ENCODE results near the gene THUMPD2.

- TF ChIP-seq, protein P1, sequence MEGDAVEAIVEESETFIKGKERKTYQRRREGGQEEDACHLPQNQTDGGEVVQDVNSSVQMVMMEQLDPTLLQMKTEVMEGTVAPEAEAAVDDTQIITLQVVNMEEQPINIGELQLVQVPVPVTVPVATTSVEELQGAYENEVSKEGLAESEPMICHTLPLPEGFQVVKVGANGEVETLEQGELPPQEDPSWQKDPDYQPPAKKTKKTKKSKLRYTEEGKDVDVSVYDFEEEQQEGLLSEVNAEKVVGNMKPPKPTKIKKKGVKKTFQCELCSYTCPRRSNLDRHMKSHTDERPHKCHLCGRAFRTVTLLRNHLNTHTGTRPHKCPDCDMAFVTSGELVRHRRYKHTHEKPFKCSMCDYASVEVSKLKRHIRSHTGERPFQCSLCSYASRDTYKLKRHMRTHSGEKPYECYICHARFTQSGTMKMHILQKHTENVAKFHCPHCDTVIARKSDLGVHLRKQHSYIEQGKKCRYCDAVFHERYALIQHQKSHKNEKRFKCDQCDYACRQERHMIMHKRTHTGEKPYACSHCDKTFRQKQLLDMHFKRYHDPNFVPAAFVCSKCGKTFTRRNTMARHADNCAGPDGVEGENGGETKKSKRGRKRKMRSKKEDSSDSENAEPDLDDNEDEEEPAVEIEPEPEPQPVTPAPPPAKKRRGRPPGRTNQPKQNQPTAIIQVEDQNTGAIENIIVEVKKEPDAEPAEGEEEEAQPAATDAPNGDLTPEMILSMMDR (optimal IDR thresholded peaks at IDR 0.05 in 1 of 3, IDR thresholded peaks at IDR 0.05 in 1 of 3, conservative IDR thresholded peaks at IDR 0.05 in 1 of 3; ENCODE audit: extremely low read depth in 1 of 3, insufficient read depth in 2 of 3, low read length in 3 of 3), result no peak
- TF ChIP-seq EZH2 (IDR thresholded peaks at IDR 0.05; ENCODE audit: low read length), result no peak
Observed at GRCh38 chr2:39706945-39707344, 72.1 kb downstream of the THUMPD2 start.

Measured in keratinocyte (primary cell).